ENCODE measurements around the gene ATP6V1G1.

DNA sequence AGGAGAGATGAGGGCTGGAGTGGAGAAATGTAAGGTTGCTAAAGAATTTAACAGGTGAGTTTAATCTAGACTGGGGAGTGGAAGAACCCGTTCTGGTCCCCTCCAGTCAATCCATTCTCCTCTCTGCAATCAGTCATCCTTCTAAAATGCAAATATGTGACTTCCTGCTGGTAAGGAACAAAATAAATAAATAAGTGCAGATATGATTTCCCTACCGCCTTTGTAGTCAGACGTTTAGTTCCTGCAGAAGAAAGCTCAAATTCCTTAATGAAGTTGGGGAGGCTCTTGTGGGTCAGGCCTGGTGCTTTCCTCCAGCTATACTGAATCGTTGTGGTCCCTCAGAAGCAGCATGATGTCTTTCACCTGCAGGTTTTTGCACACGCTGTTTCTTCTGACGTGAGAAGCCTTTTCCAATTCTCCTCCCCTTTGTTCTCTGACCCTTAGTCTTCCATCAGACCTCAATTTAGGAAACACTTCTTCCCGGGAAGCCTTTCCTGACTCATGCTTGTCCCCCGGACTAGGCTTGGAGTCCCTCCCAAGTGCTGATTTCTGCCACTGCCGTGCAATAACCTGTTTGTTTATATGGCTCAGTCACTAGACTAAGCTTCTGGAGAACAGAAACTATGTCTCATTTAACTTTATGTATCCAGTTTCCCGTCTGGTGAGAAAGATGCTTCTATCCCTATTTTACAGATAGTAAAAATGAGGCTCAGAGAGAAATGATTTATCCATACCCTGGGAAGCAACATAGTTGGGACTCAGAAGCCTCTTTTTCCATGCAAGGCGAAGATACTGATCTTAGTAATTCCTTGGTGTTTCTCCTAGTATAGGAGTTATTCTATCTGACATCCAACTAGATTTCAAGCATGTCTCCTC, 1.3 kb downstream of the ATP6V1G1 start:
- TF ChIP-seq, protein P1, sequence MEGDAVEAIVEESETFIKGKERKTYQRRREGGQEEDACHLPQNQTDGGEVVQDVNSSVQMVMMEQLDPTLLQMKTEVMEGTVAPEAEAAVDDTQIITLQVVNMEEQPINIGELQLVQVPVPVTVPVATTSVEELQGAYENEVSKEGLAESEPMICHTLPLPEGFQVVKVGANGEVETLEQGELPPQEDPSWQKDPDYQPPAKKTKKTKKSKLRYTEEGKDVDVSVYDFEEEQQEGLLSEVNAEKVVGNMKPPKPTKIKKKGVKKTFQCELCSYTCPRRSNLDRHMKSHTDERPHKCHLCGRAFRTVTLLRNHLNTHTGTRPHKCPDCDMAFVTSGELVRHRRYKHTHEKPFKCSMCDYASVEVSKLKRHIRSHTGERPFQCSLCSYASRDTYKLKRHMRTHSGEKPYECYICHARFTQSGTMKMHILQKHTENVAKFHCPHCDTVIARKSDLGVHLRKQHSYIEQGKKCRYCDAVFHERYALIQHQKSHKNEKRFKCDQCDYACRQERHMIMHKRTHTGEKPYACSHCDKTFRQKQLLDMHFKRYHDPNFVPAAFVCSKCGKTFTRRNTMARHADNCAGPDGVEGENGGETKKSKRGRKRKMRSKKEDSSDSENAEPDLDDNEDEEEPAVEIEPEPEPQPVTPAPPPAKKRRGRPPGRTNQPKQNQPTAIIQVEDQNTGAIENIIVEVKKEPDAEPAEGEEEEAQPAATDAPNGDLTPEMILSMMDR (IDR thresholded peaks at IDR 0.05), result no peak
- TF ChIP-seq POLR2A (IDR thresholded peaks at IDR 0.05) (no peak), POLR2AphosphoS5 (IDR thresholded peaks at IDR 0.05) (no peak), EP300 (IDR thresholded peaks at IDR 0.05) (no peak)

Measured in upper lobe of left lung (tissue), 4 donors.